K562 treated with DMSO at 1 percent for 24 hours (cell line): ENCODE data around the gene CD74. TPM values are rescaled to one million over a fixed set of nuclear protein-coding genes. Genes with fewer than 3 reads are reported as not detected.

Experiments
- total RNA-seq: library from RNA; unstranded; fragments of 300-600 nt; gene quantifications from 2 replicates; pipeline ENCODE4 v1.2.3, GENCODE V29; 2022; ENCODE audit warnings: low read depth; ENCODE audit not compliant: insufficient read depth

Gene CD74
- 4.8 and 4.9 TPM in 2 replicates for total RNA-seq

DNA sequence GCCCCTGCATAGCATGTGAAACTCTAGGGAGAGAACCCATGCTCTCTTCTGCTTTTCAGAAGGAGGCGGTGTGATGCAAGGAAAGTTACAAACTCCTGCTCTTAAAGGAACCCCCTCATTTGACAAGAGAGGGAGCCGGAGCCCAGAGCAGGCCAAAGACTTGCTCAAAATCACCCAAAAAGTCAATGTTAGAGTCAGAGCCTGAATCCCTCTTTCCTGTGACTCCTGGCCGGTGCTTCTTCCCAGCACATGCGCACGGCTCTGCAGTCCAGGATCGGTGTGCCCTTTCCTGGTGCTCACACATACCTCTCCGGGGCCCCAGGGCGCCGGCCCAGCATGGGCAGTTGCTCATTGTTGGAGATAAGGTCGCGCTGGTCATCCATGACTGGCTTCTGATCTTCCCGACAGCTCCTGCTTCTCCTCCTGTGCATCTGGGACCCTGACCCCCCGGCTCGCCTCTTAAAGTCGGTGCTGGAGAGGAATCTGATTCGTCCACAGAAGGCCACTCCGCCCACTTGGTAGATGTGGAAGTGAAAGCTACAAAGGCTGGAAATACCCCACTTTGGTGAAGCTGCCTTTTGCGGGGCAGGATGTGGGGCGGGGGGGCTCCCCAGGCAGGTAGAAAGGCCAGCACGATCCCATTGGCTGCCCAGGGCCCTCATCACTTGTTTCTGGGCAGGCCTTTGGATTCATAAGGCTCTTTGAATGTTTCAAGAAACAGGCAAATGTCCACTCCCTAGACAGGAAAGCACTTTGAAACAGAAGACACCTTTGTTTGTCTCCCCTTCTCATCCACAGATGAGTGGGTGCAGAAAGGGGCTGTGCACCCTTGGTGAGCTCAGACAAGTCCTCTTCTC is at the start of gene CD74:
Gene CD74 (minus strand): TSS at position 592 of the 857 bp plus-strand sequence. CDS start 161 bp downstream, at position 431.

DNA sequence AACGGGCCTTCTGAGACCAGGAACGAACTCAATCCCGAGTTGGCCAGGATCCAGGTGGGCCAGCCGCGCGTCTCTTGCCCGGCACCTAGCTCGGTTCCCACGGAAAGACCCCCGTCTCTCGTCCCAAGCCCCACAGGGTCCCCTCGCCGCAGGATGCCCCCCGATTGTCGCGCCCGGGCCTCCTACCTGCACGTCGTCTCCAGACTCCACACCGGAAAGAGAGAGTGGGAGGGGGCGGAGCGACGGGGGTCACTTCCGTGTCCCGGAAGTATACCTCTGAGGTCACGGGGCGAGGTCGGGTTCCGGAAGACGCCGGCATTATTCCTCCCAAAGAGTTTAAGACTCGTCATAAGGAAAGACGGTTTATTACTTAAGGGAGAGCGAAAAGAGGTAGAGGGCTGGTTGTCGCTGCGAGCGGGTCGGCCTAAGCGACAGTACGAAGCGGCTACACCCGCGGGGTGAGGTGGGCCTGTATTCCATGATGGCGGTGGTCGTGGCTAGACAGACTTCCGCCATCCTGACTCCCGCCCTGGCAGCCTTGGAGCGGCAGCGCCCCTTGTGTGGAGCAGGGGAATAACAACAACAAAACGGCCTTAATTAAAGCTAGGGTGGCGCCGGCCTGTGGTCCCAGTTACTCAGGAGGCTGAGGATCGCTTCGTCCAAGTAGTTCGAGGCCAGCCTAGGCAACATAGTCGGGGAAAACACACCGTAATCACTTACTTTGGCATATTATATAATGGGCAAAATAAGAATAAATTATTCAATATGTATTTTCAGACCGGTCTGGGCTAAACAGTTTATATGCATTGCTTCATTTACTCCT is 37.0 kb upstream of the CD74 start, which contains the start of gene RPS14:
Gene RPS14 (minus strand): TSS at position 223 of the 823 bp plus-strand sequence. CDS start 2,006 bp downstream, outside the sequence.

DNA sequence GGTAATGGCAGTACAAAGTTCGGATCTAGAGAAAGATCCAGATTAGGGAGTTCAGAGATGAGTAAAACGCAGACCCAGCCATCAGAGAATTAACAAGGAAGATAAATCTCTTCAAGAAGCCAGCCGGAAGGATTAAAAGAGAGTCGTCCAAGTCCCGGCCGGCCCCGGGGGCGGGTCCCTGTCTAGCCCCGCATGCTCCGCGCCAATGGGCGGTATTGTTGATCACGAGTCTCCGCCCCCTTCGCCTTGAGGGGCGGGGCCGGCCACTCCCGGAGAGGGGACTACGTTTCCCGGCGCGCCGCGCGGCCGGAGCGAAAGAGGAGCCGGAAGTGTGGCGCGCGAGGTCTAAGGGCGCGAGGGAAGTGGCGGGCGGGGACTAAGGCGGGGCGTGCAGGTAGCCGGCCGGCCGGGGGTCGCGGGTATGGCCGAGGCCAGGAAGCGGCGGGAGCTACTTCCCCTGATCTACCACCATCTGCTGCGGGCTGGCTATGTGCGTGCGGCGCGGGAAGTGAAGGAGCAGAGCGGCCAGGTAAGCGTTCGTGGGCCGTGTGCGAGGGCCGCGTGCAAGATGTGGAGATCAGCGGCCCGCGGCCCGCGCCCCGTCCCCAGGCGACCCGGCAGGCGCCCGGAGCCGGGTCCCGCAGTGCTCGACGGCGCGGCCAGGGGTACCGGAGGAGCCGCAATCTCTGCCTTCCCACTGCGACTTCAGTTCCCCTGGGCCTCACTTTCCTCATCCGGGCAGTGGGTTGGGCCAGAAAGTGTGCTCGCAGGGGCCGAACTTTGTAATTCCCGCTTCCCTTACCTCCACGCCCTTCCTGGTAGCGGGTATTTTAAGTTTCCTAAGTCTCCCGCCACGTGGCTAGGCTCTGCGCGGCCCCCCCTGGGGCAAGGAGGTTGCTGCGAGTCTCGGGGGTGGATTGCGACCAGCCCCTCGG is 55.1 kb downstream of the CD74 start, which contains the start of gene TCOF1:
Gene TCOF1 (plus strand): TSS at position 372 of the 935 bp plus-strand sequence. CDS start 50 bp downstream, at position 422.

Other genes starting within 250 kb of the CD74 start
- gene CDX1, start 246.1 kb downstream of the CD74 start, total RNA-seq: not detected in 2 replicates
- gene SLC6A7, start 222.8 kb downstream of the CD74 start, total RNA-seq: not detected in 2 replicates
- not detected in 2 replicates for gene CAMK2A, start 123.1 kb downstream of the CD74 start, total RNA-seq
- not detected in 2 replicates for gene ARSI, start 110.0 kb downstream of the CD74 start, total RNA-seq
- 41.8 and 43.0 TPM in 2 replicates for gene TCOF1, start 55.2 kb downstream of the CD74 start, total RNA-seq
- gene RPS14, start 36.8 kb upstream of the CD74 start, total RNA-seq: 7,101 and 7,425 TPM in 2 replicates
- 17.6 and 21.6 TPM in 2 replicates for gene NDST1, start 95.2 kb upstream of the CD74 start, total RNA-seq
- 0.63 and 0.67 TPM in 2 replicates for gene SYNPO, start 227.8 kb upstream of the CD74 start, total RNA-seq
- gene MYOZ3, start 248.3 kb upstream of the CD74 start, total RNA-seq: not detected in 2 replicates